Neuronal stem cell (in vitro differentiated cells): Measurements from ENCODE around the gene TBC1D7.

Experiments
- DNase-seq: peaks from one replicate; pipeline ENCODE4 v3.0.0-alpha.2; 2013; ENCODE audit warnings: low spot score
- H2AFZ ChIP-seq: one replicate; pipeline ENCODE4 v1.6.1; 2013; ENCODE audit warnings: mild to moderate bottlenecking, low read length, inconsistent platforms
- H2AK5ac ChIP-seq: 2 replicates; pipeline ENCODE4 v1.6.1; 2013; ENCODE audit warnings: low read depth, mild to moderate bottlenecking, inconsistent platforms, low read length, moderate library complexity, mixed read lengths
- H2BK120ac ChIP-seq: 2 replicates; pipeline ENCODE4 v1.6.1; 2013; ENCODE audit warnings: low read depth, mild to moderate bottlenecking, inconsistent platforms, low read length, moderate library complexity, mixed read lengths
- H2BK12ac ChIP-seq: one replicate; pipeline ENCODE4 v1.6.1; 2013; ENCODE audit warnings: low read length, inconsistent platforms
- H2BK15ac ChIP-seq: 2 replicates; pipeline ENCODE4 v1.6.1; 2013; ENCODE audit warnings: mild to moderate bottlenecking, low read length, inconsistent platforms, mixed read lengths
- H2BK5ac ChIP-seq: one replicate; pipeline ENCODE4 v1.6.1; 2013; ENCODE audit warnings: inconsistent platforms, mild to moderate bottlenecking, low read length, moderate library complexity
- H3K14ac ChIP-seq: one replicate; pipeline ENCODE4 v1.6.1; 2013; ENCODE audit warnings: low read length, inconsistent platforms
- H3K18ac ChIP-seq: 2 replicates; pipeline ENCODE4 v1.6.1; 2013; ENCODE audit warnings: low read length, inconsistent platforms
- H3K23ac ChIP-seq: 2 replicates; pipeline ENCODE4 v1.6.1; 2013; ENCODE audit warnings: low read depth, mild to moderate bottlenecking, mixed read lengths, low read length, inconsistent platforms; ENCODE audit not compliant: poor library complexity
- H3K27ac ChIP-seq: replicated peaks from 3 replicates; pipeline ENCODE4 v1.5.1; 2013; ENCODE audit warnings: low read length, inconsistent platforms
- H3K27me3 ChIP-seq, 3 experiments: 2 replicates each; pipeline ENCODE4 v1.6.1; 2013; ENCODE audit warnings: low read length in 3 of 3, mild to moderate bottlenecking in 2 of 3, inconsistent platforms in 1 of 3, low read depth in 1 of 3, mixed read lengths in 1 of 3, moderate library complexity in 1 of 3; ENCODE audit not compliant: control insufficient read depth in 3 of 3, insufficient read depth in 3 of 3
- H3K36me3 ChIP-seq, 2 donors: replicated peaks in 1 of 2; 2 replicates each; pipeline ENCODE4 v1.6.1; 2013; ENCODE audit warnings: low read length in 2 of 2; ENCODE audit not compliant: control insufficient read depth in 2 of 2, insufficient read depth in 2 of 2
- H3K4ac ChIP-seq: 2 replicates; pipeline ENCODE4 v1.6.1; 2013; ENCODE audit warnings: inconsistent platforms, mild to moderate bottlenecking, low read length, moderate library complexity
- H3K4me1 ChIP-seq, 2 donors: 1 replicate in 1 of 2; 2 replicates in 1 of 2; pipeline ENCODE4 v1.6.1; 2013; ENCODE audit warnings: low read length in 2 of 2, low read depth in 1 of 2; ENCODE audit not compliant: control insufficient read depth in 2 of 2, insufficient read depth in 1 of 2
- H3K4me2 ChIP-seq: one replicate; pipeline ENCODE4 v1.6.1; 2013; ENCODE audit warnings: mild to moderate bottlenecking, low read length, inconsistent platforms; ENCODE audit not compliant: insufficient read depth, poor library complexity, severe bottlenecking
- H3K4me3 ChIP-seq, 2 donors: 2 replicates each; pipeline ENCODE4 v1.5.1; 2013; ENCODE audit warnings: low read length in 2 of 2, mild to moderate bottlenecking in 2 of 2, inconsistent platforms in 1 of 2, moderate library complexity in 1 of 2
- H3K79me1 ChIP-seq: one replicate; pipeline ENCODE4 v1.6.1; 2013; ENCODE audit warnings: low read depth, mild to moderate bottlenecking, inconsistent platforms, low read length, moderate library complexity
- H3K9ac ChIP-seq: one replicate; pipeline ENCODE4 v1.6.1; 2013; ENCODE audit warnings: mild to moderate bottlenecking, low read depth, low read length, inconsistent platforms; ENCODE audit not compliant: poor library complexity
- H3K9me3 ChIP-seq, 2 donors: replicated peaks in 1 of 2; 2 replicates each; pipeline versions ENCODE3 to v1.6.1; 2013; ENCODE audit warnings: low read length in 2 of 2, mild to moderate bottlenecking in 2 of 2, inconsistent platforms in 1 of 2, low read depth in 1 of 2, mixed read lengths in 1 of 2, moderate library complexity in 1 of 2; ENCODE audit not compliant: control insufficient read depth in 2 of 2, insufficient read depth in 1 of 2
- H4K8ac ChIP-seq: one replicate; pipeline ENCODE4 v1.6.1; 2013; ENCODE audit warnings: low read depth, mild to moderate bottlenecking, inconsistent platforms, low read length, moderate library complexity
- H4K91ac ChIP-seq: one replicate; pipeline ENCODE4 v1.6.1; 2013; ENCODE audit warnings: low read length, low read depth, mild to moderate bottlenecking, inconsistent platforms; ENCODE audit not compliant: poor library complexity
- WGBS, 2 donors: extraction: QIAGEN DNeasy Blood & Tissue Kit; methylation state at CpG; one replicate each; pipeline ENCODE4 v1.1.7; 2013; ENCODE audit warnings: missing lambda C conversion rate in 2 of 2, mixed read lengths in 1 of 2; ENCODE audit not compliant: insufficient read length in 2 of 2, insufficient replicate concordance in 1 of 2; ENCODE audit errors: extremely low coverage in 2 of 2; 5-methylcytosine and 5-hydroxymethylcytosine counted together

Gene TBC1D7

GRCh38 chr6:13373488-13373886 is 45.1 kb upstream of the TBC1D7 start:
- H2AFZ ChIP-seq = no peak overlapping the region
- no peak overlapping the region for H2BK120ac ChIP-seq
- H3K36me3 ChIP-seq = no peaks in the 10 kb centered on the region
- H3K9ac ChIP-seq = no peak overlapping the region
- H3K4me2 ChIP-seq = no peak overlapping the region
- H4K8ac ChIP-seq = no peak overlapping the region
- no CpG with 5 or more reads among the region's 1 CpG for WGBS, 2 donors
- no peak overlapping the region for H4K91ac ChIP-seq
- H3K4ac ChIP-seq = no peak overlapping the region
- no peak overlapping the region for H3K23ac ChIP-seq
- peaks cover 0 to 9% of the 10 kb centered on the region in 2 donors for H3K4me1 ChIP-seq
- H2AK5ac ChIP-seq = no peak overlapping the region
- no peak overlapping the region for H3K27ac ChIP-seq
- no peak overlapping the region for H2BK15ac ChIP-seq
- no peak overlapping the region for H3K14ac ChIP-seq
- no peak overlapping the region for H3K18ac ChIP-seq
- H2BK5ac ChIP-seq = no peak overlapping the region
- DNase-seq = no peak
- no peaks in the 10 kb centered on the region for H3K79me1 ChIP-seq
- H3K27me3 ChIP-seq = no peaks in the 10 kb centered on the region
- peaks cover 0 to 3% of the 10 kb centered on the region in 2 donors for H3K9me3 ChIP-seq
- no peak overlapping the region for H2BK12ac ChIP-seq
- no peak overlapping the region for H3K4me3 ChIP-seq

GRCh38 chr6:13372688-13373487 is 44.6 kb upstream of the TBC1D7 start:
- H3K27me3 ChIP-seq = no peaks in the 10 kb centered on the region
- no peak overlapping the region for H3K9ac ChIP-seq
- H4K8ac ChIP-seq = no peak overlapping the region
- H2AFZ ChIP-seq = peak overlapping the region; percentile 4
- H2BK5ac ChIP-seq = no peak overlapping the region
- no peak overlapping the region for H2BK120ac ChIP-seq
- no peak overlapping the region for H3K4ac ChIP-seq
- H3K4me2 ChIP-seq = no peak overlapping the region
- H3K4me1 ChIP-seq = peaks cover 3 to 10% of the 10 kb centered on the region in 2 donors
- peak overlapping the region; percentile 17 for H2AK5ac ChIP-seq
- peaks cover 0 to 3% of the 10 kb centered on the region in 2 donors for H3K9me3 ChIP-seq
- no peaks in the 10 kb centered on the region for H3K79me1 ChIP-seq
- no peaks in the 10 kb centered on the region for H3K36me3 ChIP-seq
- H3K14ac ChIP-seq = no peak overlapping the region
- no peak overlapping the region for H2BK12ac ChIP-seq
- H4K91ac ChIP-seq = no peak overlapping the region
- no peak overlapping the region for H3K27ac ChIP-seq
- H2BK15ac ChIP-seq = no peak overlapping the region
- WGBS, 2 donors = no CpG with 5 or more reads among the region's 9 CpGs
- H3K4me3 ChIP-seq = no peak overlapping the region
- no peak for DNase-seq
- no peak overlapping the region for H3K23ac ChIP-seq
- no peak overlapping the region for H3K18ac ChIP-seq

GRCh38 chr6:13372076-13372475 is 43.7 kb upstream of the TBC1D7 start:
- no peaks in the 10 kb centered on the region for H3K36me3 ChIP-seq
- H3K9me3 ChIP-seq = peaks cover 0 to under 1% of the 10 kb centered on the region in 2 donors
- H3K4me1 ChIP-seq = peaks cover 8 to 16% of the 10 kb centered on the region in 2 donors
- H3K27me3 ChIP-seq = no peaks in the 10 kb centered on the region
- H3K4me2 ChIP-seq = no peak overlapping the region
- no peak overlapping the region for H3K23ac ChIP-seq
- no peak overlapping the region for H3K14ac ChIP-seq
- no peak overlapping the region for H3K4me3 ChIP-seq
- no peak overlapping the region for H2BK15ac ChIP-seq
- no peak overlapping the region for H3K27ac ChIP-seq
- H3K79me1 ChIP-seq = no peaks in the 10 kb centered on the region
- no peak overlapping the region for H3K4ac ChIP-seq
- H2BK120ac ChIP-seq = no peak overlapping the region
- no peak overlapping the region for H3K18ac ChIP-seq
- H2AFZ ChIP-seq = peak overlapping the region; percentile 79
- H2BK12ac ChIP-seq = no peak overlapping the region
- no peak overlapping the region for H4K8ac ChIP-seq
- H2BK5ac ChIP-seq = no peak overlapping the region
- DNase-seq = no peak
- H2AK5ac ChIP-seq = peak overlapping the region; percentile 17
- H4K91ac ChIP-seq = no peak overlapping the region
- no peak overlapping the region for H3K9ac ChIP-seq
- no CpG with 5 or more reads among the region's 6 CpGs for WGBS, 2 donors

- H3K18ac ChIP-seq = peak overlapping the region; percentile 23
- H4K91ac ChIP-seq = no peak overlapping the region
- peak overlapping the region; percentile 79 for H2AFZ ChIP-seq
- peaks cover 8 to 16% of the 10 kb centered on the region in 2 donors for H3K4me1 ChIP-seq
- H3K4me2 ChIP-seq = no peak overlapping the region
- H3K9ac ChIP-seq = no peak overlapping the region
- no peak overlapping the region for H3K4ac ChIP-seq
- H3K79me1 ChIP-seq = no peaks in the 10 kb centered on the region
- H3K27me3 ChIP-seq = no peaks in the 10 kb centered on the region
- no peak overlapping the region for H2BK5ac ChIP-seq
- H3K14ac ChIP-seq = no peak overlapping the region
- no peak overlapping the region for H2BK15ac ChIP-seq
- H3K36me3 ChIP-seq = no peaks in the 10 kb centered on the region
- H2AK5ac ChIP-seq = no peak overlapping the region
- no peak overlapping the region for H2BK120ac ChIP-seq
- no peaks in the 10 kb centered on the region for H3K9me3 ChIP-seq
- H2BK12ac ChIP-seq = no peak overlapping the region
- no peak overlapping the region for H3K23ac ChIP-seq
- no peak for DNase-seq
- no peak overlapping the region for H3K27ac ChIP-seq
- no CpG with 5 or more reads among the region's 9 CpGs for WGBS, 2 donors
- no peak overlapping the region for H3K4me3 ChIP-seq
- no peak overlapping the region for H4K8ac ChIP-seq
Measured at GRCh38 chr6:13371421-13372072, 43.2 kb upstream of the TBC1D7 start.
